Skin of body (tissue), 2 donors: Measurements from ENCODE around the gene ADD2. TPM values are rescaled to one million over a fixed set of nuclear protein-coding genes. Genes with fewer than 3 reads are reported as not detected.

Source experiments
- DNase-seq: peaks from one replicate; lab custom pipeline; 2025; lab: John Stamatoyannopoulos, UW
- total RNA-seq: library from RNA; depleted of rRNA; stranded (reverse); fragments of >200 nt; gene quantifications from one replicate; pipeline ENCODE4 v1.2.3, GENCODE V29; 2014

The ADD2 gene
- total RNA-seq, 1 donor from 2014 or later = 8.5 TPM

DNA sequence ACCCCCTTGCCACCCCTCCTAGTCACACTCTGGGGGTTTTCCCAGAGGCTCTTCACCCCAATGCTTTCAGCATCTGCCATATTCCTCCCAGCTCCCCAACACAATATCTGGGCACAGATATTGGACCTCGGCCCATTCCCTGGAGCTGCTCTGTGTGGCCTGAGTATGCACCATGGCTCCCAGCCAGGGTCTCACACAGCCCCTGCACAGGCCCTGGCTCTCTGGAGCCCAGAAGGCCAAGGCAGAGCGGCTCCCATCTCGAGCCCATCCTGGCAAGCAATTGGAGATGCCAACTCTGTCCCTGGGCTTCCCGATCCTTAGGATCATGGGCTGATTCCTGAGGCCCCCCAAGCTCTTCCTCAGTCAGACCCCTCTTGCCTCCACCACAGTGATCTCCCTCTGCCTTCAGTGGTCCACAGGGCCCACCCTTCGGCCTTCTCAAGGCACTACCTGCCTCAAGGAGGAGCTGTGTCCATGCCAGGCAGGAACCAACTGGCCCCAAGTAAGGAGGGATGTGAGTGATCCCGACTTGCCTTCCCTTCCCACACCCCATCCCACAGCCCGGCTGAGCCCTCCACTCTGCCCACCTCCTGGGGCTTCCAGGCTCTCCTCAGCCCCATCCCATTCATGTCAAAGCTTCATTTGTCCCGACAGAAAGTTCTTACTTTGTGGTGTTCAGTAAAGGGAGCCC, 62.7 kb downstream of the ADD2 start:
- DNase-seq = no peak

DNA sequence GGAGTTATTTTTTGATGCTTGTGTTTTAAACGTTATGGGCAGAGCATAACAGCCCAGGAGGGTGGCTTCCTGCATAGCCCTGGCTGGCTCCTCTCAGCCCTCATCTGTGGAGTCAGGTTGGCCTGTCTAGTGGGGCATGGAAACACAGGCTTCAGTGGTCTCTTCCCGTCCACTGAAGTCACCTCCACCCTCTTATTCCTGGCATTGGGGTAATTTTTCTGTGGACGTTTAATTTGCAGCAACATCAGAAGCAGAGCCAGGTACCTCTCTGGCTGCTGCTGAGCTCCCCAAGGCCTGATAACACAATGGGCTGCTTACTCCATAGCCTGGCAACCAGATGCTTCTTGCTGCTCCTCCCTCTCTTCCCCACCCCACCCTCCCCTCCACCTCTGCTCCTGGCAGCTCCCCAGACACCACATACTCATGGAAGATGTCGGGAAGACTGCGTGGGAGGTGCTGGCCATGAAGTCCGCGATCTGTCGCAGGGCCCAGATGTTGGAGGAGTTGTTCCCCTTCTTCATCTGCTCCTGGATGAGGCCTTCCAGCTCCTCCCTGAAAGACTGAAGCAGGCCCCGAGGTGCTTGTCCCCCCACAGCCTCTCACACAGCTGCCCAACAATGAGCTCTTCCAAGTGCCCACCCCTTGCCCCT, 64.0 kb downstream of the ADD2 start:
- peak; percentile 66 for DNase-seq

DNA sequence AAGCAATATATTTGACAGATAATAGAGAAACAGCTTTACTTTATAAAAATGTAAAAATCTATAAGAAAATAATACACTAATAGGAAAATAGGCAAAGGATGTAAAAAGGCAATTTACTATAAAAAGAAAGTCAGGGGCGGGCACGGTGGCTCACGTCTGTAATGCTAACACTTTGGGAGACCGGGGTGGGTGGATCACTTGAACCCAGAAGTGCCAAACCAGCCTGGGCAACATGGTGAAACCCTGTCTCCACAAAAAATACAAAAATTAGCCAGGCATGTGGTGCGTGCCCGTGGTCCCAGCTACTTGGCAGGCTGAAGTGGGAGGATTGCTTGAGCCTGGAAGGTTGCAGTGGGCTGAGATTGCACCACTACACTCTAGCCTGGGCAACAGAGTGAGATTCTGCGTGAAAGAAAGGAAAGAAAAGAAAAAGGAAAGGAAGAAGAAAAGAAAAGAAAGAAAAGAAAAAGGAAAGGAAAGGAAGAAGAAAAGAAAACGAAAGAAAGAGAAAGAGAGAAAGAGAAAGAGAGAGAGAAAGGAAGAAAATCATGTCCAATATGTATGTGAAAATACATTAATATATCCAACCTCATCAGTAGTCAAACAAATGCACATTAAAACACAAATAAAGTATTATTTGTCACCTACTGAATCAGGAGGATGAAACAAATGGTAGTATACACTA, 65.1 kb downstream of the ADD2 start:
- DNase-seq = no peak

DNA sequence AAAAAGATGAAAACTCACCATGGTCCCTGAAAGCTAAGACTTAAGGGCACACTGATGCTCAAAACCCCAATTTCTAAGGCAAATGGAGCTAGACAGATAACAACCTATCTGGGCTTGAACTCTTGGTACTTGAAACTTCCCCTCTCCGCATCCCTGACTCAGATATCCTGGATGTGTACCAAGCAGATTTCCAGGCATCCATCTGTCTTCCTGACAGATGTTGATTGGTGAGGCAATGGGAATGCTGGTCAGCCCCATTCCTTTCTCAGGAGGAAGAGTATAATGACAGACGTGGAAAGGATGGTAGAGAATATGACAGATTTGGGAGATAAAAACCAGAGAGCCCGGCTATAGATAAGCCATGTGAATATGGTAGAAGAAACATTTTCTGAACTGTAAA, 69.2 kb downstream of the ADD2 start:
- no peak for DNase-seq

DNA sequence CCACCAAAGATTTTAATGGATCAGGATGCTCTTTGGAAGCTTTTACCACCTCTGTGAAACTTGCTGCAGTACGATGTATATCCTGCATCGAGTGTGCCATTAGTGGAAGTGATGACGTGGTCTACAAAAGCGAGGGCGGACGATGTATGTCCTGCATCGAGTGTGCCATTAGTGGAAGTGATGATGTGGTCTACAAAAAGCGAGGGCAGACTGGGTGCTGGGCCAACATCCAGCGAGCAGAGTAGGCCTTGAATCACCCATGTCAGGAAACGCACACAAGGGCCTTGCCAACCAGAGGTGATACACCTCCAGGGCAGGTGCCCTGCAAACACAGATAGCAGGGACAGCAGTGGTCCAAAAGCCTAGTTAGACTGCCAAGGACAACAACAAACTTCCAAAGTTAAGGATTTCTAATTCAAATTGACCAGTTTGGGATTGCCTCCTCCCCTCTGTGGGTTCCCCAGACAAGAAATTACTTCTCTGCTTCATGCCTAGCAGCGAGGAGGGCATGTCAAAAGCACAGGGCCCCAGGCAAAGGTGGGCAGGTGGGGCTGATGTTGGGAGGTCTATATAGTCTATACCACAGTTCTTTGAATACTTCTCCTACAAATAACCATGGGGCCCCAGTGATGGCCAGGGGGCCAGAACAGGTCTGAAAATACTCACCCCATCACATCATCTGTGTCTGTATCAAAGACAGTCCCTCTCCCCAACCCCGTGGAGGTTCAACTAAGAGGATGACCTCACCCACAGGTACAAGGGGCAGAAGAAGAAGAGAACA, 70.2 kb downstream of the ADD2 start:
- DNase-seq = no peak

DNA sequence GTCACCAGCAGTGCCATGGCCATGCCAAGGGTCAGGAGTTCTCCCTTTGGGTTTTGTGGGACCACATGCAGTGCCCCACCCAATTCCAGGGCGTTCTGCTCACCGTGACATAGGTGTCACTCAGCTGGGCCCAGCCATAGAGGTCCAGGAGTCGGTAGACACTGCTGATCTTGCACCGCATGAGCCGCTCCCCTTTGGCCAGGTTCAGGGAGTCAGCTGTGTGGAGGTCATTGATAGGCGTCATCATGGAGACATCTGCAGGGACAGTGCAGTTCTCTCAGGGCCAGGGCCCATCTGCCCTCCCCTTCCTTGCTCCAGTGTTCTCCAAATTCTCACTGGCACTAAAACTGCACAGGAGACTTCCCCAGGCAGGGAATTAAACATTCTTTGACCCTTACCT, 71.9 kb downstream of the ADD2 start:
- DNase-seq = no peak

DNA sequence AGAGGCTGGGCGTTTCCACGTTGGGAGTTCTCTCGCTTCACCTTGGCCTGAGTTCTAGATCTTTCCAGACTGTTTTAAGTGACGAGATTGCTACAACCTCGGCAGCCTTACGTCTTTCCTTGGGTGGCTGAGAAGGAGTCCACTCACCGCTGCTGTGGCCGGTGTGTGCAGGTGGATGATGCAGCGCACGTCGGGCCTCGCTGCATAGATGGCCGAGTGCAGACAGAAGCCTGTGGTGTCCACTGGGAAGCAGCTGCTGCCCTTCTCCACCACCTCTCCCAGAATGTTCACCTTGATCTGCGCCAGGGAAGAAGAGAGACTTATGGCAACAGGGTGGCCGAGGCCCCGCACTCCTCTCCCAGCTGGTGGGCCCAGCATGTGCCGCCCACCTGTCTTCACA, 75.7 kb downstream of the ADD2 start:
- no peak for DNase-seq

DNA sequence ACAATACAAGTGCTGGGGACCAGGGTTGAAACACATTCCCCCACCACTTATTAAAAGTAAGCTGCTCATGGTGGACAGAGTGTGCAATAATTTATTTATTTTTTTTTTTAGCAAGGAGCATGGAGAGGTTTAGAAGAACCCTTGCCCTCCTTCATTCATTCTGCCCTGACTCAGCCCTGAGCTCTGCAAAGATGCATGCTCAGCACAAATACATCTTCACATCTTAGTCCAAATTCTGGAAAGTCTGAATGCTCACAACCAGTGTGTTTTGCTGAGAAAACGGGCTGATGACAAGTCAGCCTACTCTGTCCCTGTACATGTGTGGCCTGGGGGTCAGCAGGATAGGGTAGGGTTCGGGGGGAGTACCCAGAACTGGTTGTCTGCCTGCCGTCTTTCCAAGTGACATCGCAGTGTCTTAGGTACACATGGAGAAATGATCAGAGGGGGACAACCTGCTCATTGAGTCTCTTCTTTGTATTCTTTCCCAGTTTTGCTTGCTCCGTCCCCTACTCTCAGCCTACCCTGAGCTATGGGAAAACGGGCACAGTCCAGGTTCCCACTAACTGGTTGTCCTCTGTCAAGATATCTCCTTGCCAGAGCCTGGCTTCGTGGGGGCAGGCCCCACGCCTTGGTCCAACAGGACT, 76.4 kb downstream of the ADD2 start:
- DNase-seq = no peak

DNA sequence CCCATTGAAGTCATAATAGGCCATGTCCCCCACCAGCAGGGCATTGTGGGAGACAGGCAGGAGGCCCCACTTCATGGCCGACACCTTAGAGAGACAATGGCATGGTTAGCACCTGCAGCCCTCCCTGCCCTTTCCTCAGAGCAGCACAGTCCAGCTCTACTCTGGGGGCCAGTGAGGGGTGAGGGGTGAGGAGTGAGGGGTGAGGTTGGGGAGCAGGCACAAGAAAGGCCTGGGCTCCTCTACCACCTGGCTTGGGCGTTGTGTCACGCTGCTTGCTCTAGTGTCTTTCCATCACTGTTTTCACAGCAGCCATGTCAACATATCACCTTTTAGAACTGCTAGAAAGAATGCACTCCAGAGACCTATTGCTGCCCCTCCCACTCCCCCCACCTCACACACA, 77.2 kb downstream of the ADD2 start:
- no peak for DNase-seq

DNA sequence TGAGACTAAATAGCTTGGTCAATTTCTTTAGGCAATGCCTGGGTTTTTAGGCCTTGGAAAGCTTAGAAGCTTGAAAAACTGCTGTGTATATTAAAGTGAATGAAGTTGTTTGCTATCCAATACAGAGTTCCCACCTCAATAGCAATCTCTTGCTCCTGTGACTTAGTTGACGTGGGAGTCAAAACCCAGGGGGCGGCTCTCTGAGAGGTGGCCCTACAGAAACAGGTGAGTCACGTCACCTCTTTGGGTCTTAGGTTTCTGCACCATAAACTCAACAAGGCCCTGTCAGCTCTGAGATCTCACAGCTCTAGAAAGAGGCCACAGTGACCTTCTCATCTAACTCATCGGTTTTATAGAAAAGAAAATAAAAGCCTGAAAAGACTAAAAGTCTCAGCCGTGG, 79.6 kb downstream of the ADD2 start:
- DNase-seq = no peak

DNA sequence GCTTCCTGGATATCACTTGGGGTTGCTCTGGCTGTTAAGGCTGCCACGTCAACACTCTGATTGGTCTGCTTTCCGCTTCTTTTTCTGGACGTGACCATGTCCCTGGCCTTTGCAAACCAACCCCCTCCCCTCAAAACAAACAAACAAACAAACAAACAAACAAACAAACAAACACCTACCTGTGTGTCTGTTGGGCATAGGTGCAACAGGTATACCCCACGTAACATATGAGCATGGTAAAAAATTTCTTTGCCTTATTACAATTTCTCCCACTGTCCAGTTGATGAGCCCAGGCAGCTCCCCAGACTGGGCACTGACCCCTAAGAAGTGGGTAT, 80.6 kb downstream of the ADD2 start:
- no peak for DNase-seq

DNA sequence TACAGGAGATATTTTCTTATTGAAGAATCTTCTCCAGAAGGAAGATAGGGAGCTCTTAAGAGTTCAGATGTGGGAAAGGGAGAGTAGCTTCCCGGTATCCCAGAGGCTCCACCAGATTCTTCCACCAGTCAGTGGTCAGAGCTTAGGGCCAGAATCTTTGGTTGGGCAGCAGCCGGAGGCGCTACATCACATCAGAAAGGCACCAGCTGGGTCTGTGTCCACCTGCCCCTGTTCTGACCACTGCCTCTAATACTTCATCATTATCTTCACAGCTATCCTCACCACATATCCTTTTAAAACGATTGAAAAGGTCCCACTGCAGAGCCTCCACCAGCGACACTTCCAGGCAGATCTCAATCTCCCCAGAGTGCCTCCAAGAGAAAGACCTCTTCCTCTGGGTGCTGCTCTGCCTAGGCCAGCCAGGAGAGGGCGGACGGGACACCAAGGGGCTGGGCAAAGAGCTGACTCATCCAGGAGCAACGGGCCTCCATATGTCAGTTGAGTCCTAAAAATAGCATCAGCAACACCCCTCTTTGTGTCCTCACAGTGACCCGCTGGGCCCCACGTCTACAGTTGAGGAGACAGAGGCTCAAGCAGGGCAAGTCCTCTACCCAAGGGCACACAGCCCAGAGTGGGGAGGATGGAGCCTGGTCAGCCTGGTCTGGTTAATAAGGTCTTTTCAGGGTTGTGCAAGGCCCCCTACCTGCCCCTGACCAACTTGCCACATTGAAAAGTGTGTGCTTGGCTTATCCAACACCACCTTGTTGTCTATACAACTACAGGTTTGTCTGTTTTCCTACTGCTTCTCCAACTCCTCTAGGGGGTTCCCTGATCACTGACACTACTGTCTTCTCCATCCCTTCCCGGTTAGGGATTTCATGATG, 81.2 kb downstream of the ADD2 start:
- DNase-seq = no peak

DNA sequence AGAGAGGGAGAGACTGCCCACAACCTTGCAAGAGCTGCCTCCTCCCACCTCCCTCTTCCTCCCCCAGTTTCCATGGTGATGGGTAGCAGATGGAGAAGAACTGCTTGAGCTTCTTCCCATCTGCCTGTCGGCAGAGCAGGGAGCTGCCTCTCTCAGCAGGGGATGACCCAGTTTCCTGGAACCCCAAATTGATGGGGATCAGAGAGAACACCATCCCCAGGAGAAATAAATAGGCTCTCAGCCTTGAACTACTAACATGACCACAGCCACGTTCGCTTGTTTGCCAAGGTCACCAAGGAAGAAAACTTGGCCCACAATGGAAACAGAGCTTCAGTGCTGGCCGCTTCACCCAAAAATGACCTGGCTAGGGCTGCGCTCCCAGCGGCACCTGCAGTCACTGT, 82.2 kb downstream of the ADD2 start:
- no peak for DNase-seq

DNA sequence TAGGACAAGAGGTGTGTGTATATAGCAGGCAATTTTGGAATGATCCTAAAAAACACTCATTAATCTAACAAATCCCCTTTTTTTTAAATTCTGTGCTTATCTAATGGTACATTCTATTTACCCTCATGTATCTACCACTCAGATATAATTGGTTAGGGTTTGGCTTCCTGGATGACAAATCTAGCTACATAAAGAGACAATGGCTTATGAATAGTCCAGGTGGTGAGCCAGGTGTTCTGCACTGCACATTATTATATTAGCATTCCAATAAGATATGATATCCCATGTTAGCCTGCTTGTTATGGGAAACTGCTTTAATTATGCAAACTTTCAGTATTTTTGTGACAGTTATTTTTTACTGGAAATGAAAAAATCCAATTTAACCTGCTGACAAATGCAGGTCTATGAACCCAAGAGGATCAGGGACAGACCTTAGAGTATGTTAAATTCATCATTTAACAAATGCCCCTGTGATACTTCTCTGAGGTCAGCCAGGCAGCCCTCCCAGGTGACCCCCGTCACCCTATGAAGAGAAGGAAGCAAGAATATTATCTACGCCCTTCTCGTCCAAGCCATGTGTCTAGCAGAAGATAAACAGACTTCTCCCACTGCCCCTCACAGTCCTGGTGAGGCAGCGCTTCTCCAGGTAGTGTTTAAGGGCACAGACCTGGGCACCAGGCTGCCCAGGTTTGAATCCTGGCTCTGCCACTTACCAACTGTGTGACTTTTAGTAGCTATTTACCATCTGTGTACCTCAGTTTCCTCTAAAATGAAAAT, 83.0 kb downstream of the ADD2 start:
- no peak for DNase-seq

DNA sequence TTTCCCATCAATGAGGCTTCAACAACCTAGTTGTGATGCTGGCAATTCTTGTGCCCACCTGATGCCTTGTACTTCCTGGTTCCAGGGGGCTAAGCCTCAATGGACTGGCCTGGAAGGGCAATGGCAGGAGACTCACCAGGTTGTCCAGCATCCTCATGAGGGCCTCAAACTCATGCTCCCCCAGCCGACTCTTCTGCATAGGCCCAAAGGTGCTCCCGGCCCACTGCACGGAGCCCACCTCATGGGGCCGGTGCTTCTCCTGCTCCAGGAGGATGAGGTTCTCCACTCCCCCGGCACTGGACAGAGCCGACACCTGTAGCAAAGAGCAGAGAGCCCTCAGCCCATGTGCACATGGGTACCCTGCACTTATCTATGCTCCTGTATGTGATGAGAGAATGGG, 84.5 kb downstream of the ADD2 start:
- DNase-seq = no peak

DNA sequence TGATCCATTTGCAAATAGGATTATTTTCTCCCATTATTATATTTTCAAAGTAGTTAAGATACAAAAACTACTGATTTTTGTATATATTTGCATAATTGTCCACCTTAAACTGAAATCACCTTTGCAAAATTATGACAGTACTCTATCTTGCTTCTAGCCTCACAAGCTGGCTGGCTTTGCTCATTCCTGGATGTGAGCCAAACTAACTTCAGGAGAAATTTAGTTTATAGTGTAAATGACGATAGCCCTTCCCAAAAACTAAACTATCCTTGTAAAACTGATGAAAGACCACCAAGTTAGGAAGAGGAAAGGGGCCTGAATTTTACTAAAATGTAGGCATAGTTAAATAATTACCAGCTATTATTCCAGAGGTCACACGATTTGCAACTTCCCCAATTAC, 87.3 kb downstream of the ADD2 start:
- no peak for DNase-seq

DNA sequence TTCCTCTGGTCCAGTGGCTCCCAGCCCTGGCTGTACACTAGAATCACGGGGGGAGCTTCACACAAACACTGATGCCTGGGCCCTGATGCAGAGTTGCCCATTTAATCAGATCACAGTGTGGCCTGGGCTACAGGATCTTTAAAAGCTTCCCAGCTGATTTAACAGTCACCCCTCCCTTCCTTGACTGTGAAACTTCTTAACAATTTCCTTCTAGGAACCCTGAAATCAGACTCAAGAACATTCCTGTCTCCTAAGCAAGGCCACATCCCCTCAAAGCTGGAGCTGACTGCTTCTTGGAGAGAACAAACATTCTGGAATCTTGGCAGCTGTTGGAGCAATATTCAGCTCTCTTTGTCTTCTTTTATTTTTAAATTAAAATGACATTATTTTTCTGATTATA, 88.7 kb downstream of the ADD2 start:
- DNase-seq = peak; percentile 30

DNA sequence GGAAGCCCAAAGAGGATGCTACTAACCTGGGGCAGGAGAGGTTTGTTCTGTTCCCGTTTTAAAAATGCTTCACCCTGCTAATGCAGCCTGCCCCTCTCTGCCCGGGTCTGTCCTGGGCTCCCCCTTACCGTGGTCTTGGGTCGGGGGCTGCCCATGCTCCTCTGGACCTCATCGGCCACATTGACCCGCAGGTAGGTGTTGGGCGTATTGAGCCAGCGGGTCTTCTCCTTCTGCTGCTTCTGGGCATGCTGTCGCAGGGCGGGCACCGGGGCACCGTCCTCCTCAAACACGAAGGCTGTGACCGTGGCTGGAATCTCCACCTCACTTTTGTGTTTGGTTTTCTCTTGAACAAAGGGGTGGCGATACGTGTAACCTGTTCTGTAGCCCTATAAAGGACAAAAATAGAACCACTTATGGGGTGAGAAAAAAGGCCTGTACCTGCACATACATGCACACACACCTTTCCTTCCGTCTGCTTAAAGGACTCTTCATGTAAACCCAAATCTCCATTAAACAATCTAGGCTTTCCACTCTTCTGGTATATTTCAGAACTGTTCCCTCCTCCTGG, 89.3 kb downstream of the ADD2 start:
- no peak for DNase-seq

DNA sequence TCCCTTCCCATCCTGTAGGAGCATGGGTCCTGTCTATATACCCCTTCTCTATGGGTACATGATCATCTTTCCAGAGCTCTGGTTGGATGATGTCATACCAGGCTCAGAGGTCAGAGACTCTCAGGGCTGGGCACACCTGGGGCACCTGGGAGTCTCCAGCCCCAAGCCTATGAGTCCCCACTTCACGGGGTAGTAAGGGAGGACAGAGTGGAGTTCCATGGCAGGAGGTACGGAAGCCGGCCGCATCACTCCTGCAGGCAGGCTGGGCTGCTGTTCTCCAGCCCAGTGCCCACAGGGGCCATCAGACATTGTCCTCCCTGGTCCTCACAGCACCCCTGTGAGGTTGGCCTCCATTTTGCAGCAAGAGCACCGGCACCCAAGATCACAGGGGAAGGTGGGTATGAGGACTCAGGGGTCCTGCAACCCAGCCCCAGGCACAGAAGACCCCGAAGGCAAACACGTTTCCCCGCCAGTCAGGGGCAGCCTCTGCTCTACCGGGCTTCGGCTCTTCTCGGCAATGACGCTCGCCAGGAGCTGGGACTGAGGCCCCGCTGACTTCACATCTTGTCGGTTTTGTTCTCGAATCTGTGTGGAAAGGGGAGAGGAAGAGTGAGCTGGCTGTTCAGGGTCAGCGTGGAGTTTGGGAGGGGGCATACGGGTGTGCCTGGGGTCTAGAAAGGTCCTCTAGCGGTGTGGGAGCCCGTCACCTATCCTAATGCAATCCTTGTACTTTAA, 91.5 kb downstream of the ADD2 start:
- DNase-seq = no peak
